HG02571 (cell line): ENCODE measurements around the gene DOCK4.

Experiments used
- ATAC-seq: cut with Tn5 transposase; IDR thresholded peaks from one replicate; pipeline ENCODE4 v1.9.1; 2021; ENCODE audit warnings: mild to moderate bottlenecking, moderate library complexity; ENCODE audit not compliant: unreplicated experiment

DOCK4 gene

GRCh38 chr7:112161253-112162141 is 44.7 kb downstream of the DOCK4 start:
- no peak for ATAC-seq

GRCh38 chr7:112160771-112161150 is 45.4 kb downstream of the DOCK4 start:
- ATAC-seq = no peak

- no peak for ATAC-seq
Observed at GRCh38 chr7:112160130-112160770, 45.9 kb downstream of the DOCK4 start.

GRCh38 chr7:112159351-112159750 is 46.8 kb downstream of the DOCK4 start:
- ATAC-seq = no peak

- no peak for ATAC-seq
Observed at GRCh38 chr7:112157072-112157471, 49.1 kb downstream of the DOCK4 start.

GRCh38 chr7:112156412-112156811 is 49.8 kb downstream of the DOCK4 start:
- ATAC-seq = no peak

GRCh38 chr7:112154690-112155089 is 51.5 kb downstream of the DOCK4 start:
- no peak for ATAC-seq

- no peak for ATAC-seq
Observed at GRCh38 chr7:112152186-112152585, 54.0 kb downstream of the DOCK4 start.

- ATAC-seq = no peak
Observed at GRCh38 chr7:112150823-112151641, 55.2 kb downstream of the DOCK4 start.

GRCh38 chr7:112149734-112150133 is 56.5 kb downstream of the DOCK4 start:
- ATAC-seq = no peak

GRCh38 chr7:112147793-112148361 is 58.3 kb downstream of the DOCK4 start:
- no peak for ATAC-seq

GRCh38 chr7:112145206-112145605 is 61.0 kb downstream of the DOCK4 start:
- no peak for ATAC-seq

- ATAC-seq = no peak
Observed at GRCh38 chr7:112144284-112145059, 61.7 kb downstream of the DOCK4 start.

GRCh38 chr7:112143582-112143981 is 62.6 kb downstream of the DOCK4 start:
- no peak for ATAC-seq

GRCh38 chr7:112143136-112143535 is 63.1 kb downstream of the DOCK4 start:
- no peak for ATAC-seq

- no peak for ATAC-seq
Observed at GRCh38 chr7:112140600-112140999, 65.6 kb downstream of the DOCK4 start.

GRCh38 chr7:112138938-112139337 is 67.3 kb downstream of the DOCK4 start:
- ATAC-seq = no peak

- ATAC-seq = no peak
Observed at GRCh38 chr7:112138325-112138852, 67.8 kb downstream of the DOCK4 start.

GRCh38 chr7:112137141-112138101 is 68.8 kb downstream of the DOCK4 start:
- no peak for ATAC-seq
